NCI-H2196 treated with DMSO at 0.1 percent for 48 hours (cell line): ENCODE data around the gene STK38L.
A peak's percentile ranks its signal among the peaks of the same experiment; 100 is the strongest.

Experiments
- DNase-seq: peaks from one replicate; lab custom pipeline; 2025; ENCODE audit not compliant: unreplicated experiment; lab: John Stamatoyannopoulos, UW

The STK38L gene

GRCh38 chr12:27309995-27310315, 65.9 kb downstream of the STK38L start:
- no peak for DNase-seq

DNA sequence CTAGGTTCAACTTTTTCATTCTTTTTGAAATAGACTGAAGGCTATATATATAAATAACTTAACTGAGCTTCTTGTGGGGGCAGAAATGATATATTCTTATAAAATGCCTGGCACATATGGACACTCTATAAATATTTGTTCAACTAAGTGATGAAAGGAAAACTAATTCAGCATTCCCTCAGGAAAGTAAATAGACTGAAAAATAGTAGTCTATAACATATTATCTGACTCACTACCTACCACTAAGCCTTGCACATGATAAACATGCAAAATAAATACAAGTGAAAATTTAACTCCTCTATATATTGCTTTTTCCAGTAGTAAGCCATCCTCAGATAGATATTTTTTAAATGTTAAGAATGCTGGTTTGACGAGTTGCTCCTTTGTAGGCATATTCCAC, 72.9 kb downstream of the STK38L start:
- DNase-seq: no peak

GRCh38 chr12:27319409-27319808, 75.3 kb downstream of the STK38L start:
- no peak for DNase-seq

- DNase-seq: no peak
Observed at GRCh38 chr12:27319848-27320247, 75.8 kb downstream of the STK38L start.

DNA sequence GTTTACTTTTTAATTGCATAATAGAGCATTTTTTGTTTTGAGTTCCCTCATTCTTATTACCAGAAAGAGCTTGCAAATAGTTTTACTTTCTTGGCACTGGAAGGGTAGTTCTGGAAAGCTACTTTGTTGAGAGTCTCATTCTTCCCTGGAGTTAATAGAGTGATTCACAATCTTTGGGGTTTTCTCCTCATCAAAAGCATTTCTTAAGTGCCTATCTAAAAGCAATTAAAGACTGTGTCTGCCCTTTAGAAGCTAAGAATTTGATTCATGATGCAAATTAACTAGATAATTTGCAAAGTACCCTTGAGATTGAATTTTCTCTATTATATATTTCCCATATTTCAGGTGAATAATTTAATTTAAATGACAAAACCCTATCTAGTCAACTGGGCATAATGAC, 80.4 kb downstream of the STK38L start:
- no peak for DNase-seq

- DNase-seq: no peak
Observed at GRCh38 chr12:27330846-27331245, 86.8 kb downstream of the STK38L start.

GRCh38 chr12:27331291-27331926, 87.3 kb downstream of the STK38L start:
- DNase-seq: no peak

DNA sequence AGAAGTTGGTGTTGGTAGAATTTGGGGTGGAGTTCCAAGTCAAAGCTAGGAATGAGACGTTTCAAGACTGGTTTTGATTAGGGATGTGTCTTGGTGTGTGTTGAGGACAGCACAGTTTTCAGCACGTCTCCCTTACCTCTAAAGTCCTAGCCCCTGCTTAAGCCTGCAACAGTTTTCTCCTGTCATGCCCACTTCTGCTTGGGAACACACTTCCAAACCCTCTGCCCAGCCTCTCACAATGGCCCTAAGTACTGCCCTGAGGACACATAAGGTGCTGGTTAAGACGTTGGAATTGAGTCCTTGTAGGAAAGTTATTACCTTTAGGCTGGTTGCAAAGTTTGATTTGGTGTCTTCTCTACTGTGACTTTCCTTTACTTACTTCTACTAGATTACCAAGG, 87.8 kb downstream of the STK38L start:
- no peak for DNase-seq

DNA sequence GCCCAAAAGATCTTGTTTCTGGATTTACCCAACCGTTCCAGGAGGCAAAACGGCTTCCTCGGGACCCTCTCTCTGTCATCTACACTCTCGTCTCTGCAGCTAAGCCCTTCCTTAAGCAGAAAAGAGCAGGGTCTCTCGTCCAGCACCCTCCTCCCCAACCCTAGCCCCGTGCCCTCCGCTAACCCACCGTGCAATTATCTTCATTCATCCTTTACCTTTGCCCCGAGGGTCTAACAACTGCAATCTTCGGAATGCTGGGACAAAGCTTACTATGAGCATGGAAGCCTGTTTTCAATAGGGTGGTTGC, 88.3 kb downstream of the STK38L start:
- DNase-seq: no peak

- DNase-seq: peak; percentile 75
Observed at GRCh38 chr12:27332714-27333402, 88.8 kb downstream of the STK38L start, which contains the start of gene BMAL2. TSS of gene BMAL2 (plus strand) at chr12:27332836. CDS start at chr12:27333073, 237 bp downstream.

DNA sequence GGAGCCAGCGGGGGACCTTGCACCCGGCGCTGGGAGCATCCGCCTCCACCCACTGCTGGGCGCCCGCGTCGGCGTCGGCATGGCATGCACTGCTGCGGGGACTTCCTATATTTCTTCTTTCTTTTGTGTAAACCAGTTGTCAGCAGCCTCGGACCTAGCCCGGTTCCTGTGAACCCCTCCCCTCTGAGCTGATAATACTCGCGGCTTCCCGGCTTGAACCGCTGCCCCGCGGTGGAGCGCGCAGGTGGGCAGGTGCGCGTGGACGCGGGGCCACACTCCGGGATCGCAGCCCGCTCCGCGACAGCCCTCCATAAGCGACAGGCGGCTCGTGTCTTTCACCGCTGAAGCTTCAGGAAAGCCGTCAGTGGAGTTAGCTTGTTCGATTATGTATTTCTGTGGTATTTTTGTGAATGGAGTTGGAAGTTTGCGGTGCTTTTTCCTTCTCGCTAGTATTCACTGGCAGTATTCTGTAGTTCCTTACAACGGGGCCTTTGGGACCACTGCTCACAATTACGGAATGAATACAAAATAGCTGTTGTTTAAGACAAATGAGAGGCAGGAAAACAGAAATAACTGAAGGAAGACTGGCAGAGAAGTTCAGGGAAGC, 89.4 kb downstream of the STK38L start:
- DNase-seq: peak; percentile 36

DNA sequence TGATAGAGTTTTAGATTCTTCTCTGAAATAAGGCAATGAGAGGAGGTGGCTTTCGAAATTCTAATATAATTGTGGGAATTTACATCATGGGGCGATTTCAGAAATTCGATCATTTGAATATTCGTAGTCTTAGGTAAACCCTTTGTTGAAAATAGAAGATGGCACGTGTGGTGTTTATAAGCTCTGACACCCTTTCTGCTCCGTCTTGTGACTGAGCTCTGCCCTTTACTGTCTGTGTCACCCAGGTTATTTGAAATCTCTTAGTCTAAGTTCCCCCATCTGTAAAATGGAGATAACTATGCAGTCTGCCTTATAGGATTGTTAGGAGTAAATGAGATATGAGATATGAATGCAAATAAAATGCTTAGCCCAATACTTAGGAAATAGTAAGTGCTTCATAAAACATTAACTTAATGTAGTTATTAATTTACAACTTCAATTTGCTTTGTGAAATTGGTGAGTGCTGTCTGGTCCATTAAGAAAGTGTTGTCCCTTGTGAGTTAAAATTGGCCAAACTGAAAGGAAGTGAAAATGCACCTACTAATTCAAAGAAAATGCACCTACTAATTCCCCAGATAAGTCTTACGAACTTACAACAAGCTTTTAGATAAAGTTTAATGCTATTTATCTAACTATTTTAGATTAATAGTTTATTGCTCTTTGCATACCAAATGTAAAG, 90.1 kb downstream of the STK38L start:
- DNase-seq: no peak

GRCh38 chr12:27334721-27335082, 90.6 kb downstream of the STK38L start:
- DNase-seq: no peak

GRCh38 chr12:27335364-27336281, 91.5 kb downstream of the STK38L start:
- no peak for DNase-seq

- no peak for DNase-seq
Observed at GRCh38 chr12:27336282-27336653, 92.2 kb downstream of the STK38L start.

DNA sequence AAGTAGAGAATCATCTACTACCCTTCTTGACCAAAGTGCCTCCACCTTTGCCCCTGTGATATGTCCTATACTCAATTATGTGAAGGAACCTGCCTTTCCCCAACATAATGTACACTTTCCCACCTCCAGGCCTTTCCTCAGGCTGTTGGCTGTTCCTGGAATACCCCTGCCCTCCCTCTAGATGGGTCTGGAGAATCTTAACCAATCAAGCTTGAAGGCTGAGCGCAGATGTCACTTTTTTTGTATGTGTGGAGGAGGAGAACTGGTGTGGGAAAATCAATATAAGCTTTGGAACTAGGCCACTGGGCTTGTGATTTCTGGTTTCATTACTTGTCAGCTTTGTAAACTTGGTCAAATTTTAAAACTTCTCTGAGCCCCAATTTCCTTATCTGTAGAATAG, 93.3 kb downstream of the STK38L start:
- DNase-seq: no peak

- no peak for DNase-seq
Observed at GRCh38 chr12:27338473-27338872, 94.4 kb downstream of the STK38L start.

GRCh38 chr12:27340971-27341370, 96.9 kb downstream of the STK38L start:
- no peak for DNase-seq

GRCh38 chr12:27342536-27342935, 98.5 kb downstream of the STK38L start:
- no peak for DNase-seq

DNA sequence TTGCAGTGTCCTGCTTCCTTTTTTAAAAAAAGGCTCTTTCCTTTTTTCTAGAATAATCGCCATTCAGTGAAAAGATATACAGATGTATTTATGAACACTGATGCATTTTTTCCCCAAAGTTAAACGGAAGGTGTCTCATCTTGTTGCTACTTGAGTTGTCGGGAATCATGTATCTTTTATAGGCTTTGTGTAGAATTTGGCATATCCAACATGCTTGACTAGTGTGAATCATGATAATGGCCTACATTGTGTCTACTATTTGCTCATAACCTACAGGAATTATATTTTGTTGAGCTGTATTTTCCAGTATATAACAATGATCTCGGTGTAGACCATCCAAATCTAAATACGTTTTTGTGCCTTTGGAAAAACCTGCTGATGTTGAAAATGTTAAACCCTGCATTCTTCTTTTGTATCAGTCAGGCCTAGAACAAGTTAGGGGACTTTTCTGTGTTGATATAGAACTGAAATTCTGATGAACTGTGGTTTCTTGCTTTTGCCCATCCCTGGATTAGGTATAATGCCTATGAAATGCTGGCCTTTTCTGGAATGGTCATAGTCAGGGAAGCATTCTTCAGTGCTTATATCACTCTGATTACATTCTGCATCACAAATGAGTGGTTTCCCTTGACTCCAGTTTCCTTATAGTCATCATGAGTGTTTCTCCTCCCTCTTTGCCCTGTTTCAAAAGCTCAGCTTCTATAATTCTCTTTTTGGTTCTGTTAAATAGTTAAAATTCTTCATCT, 99.3 kb downstream of the STK38L start:
- no peak for DNase-seq

GRCh38 chr12:27344246-27344645, 100.2 kb downstream of the STK38L start:
- DNase-seq: no peak
